Upper lobe of left lung (tissue), 6 donors: ENCODE data around the gene NBR1. TPM values are rescaled to one million over a fixed set of nuclear protein-coding genes. Genes with fewer than 3 reads are reported as not detected.
"Not testable (repeated sequence)": the region's sequence is repeated elsewhere in the genome, so short reads cannot be mapped to it uniquely, and the experiment has no call there.

Experiments used
- ATAC-seq, 2 donors: fragments of 200-7000 bp; cut with Tn5 transposase; one replicate each; pipeline ENCODE4 v1.9.1; 2022; ENCODE audit warnings: mild to moderate bottlenecking in 2 of 2, moderate library complexity in 2 of 2; ENCODE audit not compliant: low FRiP score in 2 of 2
- DNase-seq, 2 donors: peaks; one replicate each; pipeline ENCODE4 v3.0.0-alpha.2; 2019 to 2020
- H3K27ac ChIP-seq, 4 donors: fragments of 200-600 bp; sonication (generic); one replicate each; pipeline ENCODE4 v1.5.1; 2016 to 2019
- H3K27me3 ChIP-seq, 4 donors: fragments of 200-600 bp; sonication (generic); one replicate each; pipeline ENCODE4 v1.5.1; 2017 to 2019
- H3K36me3 ChIP-seq, 4 donors: fragments of 200-600 bp; sonication (generic); one replicate each; pipeline ENCODE4 v1.5.1; 2016 to 2019
- H3K4me1 ChIP-seq, 4 donors: fragments of 200-600 bp; sonication (generic); one replicate each; pipeline ENCODE4 v1.5.1; 2018 to 2019
- H3K4me3 ChIP-seq, 4 donors: fragments of 200-600 bp; sonication (generic); one replicate each; pipeline ENCODE4 v1.5.1; 2017 to 2019; ENCODE audit warnings: mild to moderate bottlenecking in 2 of 4, moderate library complexity in 1 of 4
- H3K9me3 ChIP-seq, 4 donors: fragments of 200-600 bp; sonication (generic); one replicate each; pipeline ENCODE4 v1.5.1; 2018 to 2019
- EP300 ChIP-seq, 4 donors: sonication (generic); formaldehyde crosslinking; IDR thresholded peaks; one replicate each; pipeline ENCODE4 v1.5.1; 2017; ENCODE audit warnings: antibody characterized with exemption in 4 of 4, control low read depth in 2 of 4
- POLR2A ChIP-seq, 4 donors: fragments of 450-650 bp; IDR thresholded peaks; one replicate each; pipeline ENCODE4 v1.5.1; 2016 to 2017; ENCODE audit warnings: antibody characterized with exemption in 4 of 4, mild to moderate bottlenecking in 2 of 4
- POLR2AphosphoS5 ChIP-seq, 2 donors: sonication (generic); formaldehyde crosslinking; IDR thresholded peaks; one replicate each; pipeline ENCODE4 v1.5.1; 2017; ENCODE audit warnings: antibody characterized with exemption in 2 of 2
- WGBS, 2 donors: methylation state at CpG; one replicate each; pipeline ENCODE4 v1.1.5; 2017 to 2018; 5-methylcytosine and 5-hydroxymethylcytosine counted together
- total RNA-seq, 6 donors: library from RNA; depleted of rRNA in 4 of 6; stranded (reverse); fragments of >200 nt in 4 of 6; gene quantifications; one replicate each; pipeline versions ENCODE4 v1.1.0 to v1.2.1, GENCODE V29; 2016 to 2021
- TF ChIP-seq, protein P1 (sequence below), 6 experiments: fragments of 450-650 bp in 4 of 6; fragments of 200-600 bp in 2 of 6; sonication (generic) in 2 of 6; IDR thresholded peaks; one replicate each; pipeline ENCODE4 v1.5.1; 2016 to 2019; ENCODE audit warnings: antibody characterized with exemption in 6 of 6
- donor health status: DM: no; HTN: no; CAD: no; lungs with moderate emphysema.
- donor health status: DM: no; HTN: yes; CAD: no; lungs with severe emphysema.

NBR1 gene
- total RNA-seq, 6 donors from 2014 or later = 52.4 to 95.5 (median 76.5) TPM

DNA sequence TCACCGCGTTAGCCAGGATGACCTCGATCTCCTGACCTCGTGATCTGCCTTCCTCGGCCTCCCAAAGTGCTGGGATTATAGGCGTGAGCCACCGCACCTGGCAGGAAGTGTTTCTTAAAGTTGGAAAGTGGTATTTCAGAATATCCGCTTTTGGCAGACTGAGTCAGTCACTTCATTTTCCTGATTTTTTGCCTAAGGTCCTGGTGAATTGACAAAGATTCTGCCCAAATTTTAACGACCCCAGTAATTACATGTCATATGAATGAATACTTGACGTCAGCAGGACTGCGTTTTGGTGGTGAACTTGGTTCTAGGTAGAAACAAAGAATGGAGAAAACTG is 41.4 kb upstream of the NBR1 start:
- Histone ChIP-seq H3K27ac (peak overlapping the region; percentile 55 to 82 (median 64)), H3K4me1 (peaks cover 20 to 40% (median 25%) of the 10 kb centered on the region in 4 donors), H3K4me3 (peak overlapping the region in 3 of 4 donors; percentile 20 to 37 (median 33)), H3K27me3 (no peaks in the 10 kb centered on the region), H3K36me3 (peaks cover 0 to 21% (median 9%) of the 10 kb centered on the region in 4 donors), H3K9me3 (no peaks in the 10 kb centered on the region)
- 35 to 39% methylated on average over 11 of the region's 11 CpGs for WGBS, 2 donors
- ATAC-seq (no peak), DNase-seq (no peak)
- TF ChIP-seq, protein P1, sequence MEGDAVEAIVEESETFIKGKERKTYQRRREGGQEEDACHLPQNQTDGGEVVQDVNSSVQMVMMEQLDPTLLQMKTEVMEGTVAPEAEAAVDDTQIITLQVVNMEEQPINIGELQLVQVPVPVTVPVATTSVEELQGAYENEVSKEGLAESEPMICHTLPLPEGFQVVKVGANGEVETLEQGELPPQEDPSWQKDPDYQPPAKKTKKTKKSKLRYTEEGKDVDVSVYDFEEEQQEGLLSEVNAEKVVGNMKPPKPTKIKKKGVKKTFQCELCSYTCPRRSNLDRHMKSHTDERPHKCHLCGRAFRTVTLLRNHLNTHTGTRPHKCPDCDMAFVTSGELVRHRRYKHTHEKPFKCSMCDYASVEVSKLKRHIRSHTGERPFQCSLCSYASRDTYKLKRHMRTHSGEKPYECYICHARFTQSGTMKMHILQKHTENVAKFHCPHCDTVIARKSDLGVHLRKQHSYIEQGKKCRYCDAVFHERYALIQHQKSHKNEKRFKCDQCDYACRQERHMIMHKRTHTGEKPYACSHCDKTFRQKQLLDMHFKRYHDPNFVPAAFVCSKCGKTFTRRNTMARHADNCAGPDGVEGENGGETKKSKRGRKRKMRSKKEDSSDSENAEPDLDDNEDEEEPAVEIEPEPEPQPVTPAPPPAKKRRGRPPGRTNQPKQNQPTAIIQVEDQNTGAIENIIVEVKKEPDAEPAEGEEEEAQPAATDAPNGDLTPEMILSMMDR (IDR thresholded peaks at IDR 0.05) = no peak
- TF ChIP-seq POLR2AphosphoS5 (IDR thresholded peaks at IDR 0.05) (no peak), EP300 (IDR thresholded peaks at IDR 0.05) (no peak), POLR2A (IDR thresholded peaks at IDR 0.05) (no peak)

DNA sequence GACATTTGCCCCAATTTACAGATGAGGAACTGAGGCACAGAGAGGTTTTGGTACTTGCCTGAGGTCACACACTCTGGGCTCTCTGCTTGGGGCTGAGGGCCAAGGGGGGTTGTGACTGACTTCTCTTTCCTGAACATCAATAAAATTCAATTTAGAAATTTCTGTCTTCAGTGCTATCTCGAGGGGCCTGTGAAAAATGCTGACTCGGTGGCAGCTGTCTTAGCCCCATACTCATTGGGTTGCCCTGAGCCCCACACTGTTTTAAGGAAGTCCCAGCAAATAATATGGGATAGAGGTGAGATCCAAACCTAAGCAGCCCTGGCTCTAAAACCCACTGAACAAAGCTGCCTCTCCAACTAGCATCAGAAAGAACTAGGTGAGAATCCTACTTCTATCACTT is 38.9 kb upstream of the NBR1 start:
- Histone ChIP-seq H3K27me3 (no peaks in the 10 kb centered on the region), H3K4me1 (peaks cover 8 to 20% (median 12%) of the 10 kb centered on the region in 4 donors), H3K27ac (no peak overlapping the region), H3K9me3 (no peaks in the 10 kb centered on the region), H3K36me3 (peaks cover 0 to 30% (median 19%) of the 10 kb centered on the region in 4 donors), H3K4me3 (no peak overlapping the region)
- DNase-seq = no peak
- 63 to 83% methylated on average over 2 of the region's 2 CpGs for WGBS, 2 donors
- TF ChIP-seq POLR2AphosphoS5 (IDR thresholded peaks at IDR 0.05) = no peak
- TF ChIP-seq, protein P1 (IDR thresholded peaks at IDR 0.05) = no peak
- no peak for TF ChIP-seq POLR2A (IDR thresholded peaks at IDR 0.05)
- no peak for TF ChIP-seq EP300 (IDR thresholded peaks at IDR 0.05)
- ATAC-seq = no peak

DNA sequence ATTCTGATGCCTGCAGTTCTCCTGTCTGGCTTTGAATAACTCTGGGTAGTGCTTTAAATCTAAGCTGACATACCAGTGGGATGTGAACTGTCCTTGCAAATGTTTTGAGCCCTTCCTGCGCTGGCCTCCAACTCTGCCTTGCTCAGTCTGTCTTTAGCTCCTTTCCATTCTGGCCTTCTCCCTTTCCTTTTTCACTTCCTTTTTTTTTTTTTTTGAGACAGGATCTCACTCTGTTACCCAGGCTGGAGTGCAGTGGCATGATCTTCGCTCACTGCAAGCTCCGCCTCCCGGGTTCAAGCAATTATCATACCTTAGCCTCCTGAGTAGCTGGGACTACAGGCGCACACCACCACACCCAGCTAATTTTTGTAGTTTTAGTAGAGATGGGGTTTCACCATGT is 37.6 kb upstream of the NBR1 start:
- H3K27ac ChIP-seq, H3K27me3 ChIP-seq, H3K9me3 ChIP-seq, H3K4me3 ChIP-seq, DNase-seq, ATAC-seq: not testable (repeated sequence)
- 96 to 98% methylated on average over 5 of the region's 5 CpGs for WGBS, 2 donors
- H3K36me3 ChIP-seq = peaks cover 0 to 30% (median 17%) of the 10 kb centered on the region in 4 donors
- peaks cover 8 to 16% (median 12%) of the 10 kb centered on the region in 4 donors for H3K4me1 ChIP-seq

DNA sequence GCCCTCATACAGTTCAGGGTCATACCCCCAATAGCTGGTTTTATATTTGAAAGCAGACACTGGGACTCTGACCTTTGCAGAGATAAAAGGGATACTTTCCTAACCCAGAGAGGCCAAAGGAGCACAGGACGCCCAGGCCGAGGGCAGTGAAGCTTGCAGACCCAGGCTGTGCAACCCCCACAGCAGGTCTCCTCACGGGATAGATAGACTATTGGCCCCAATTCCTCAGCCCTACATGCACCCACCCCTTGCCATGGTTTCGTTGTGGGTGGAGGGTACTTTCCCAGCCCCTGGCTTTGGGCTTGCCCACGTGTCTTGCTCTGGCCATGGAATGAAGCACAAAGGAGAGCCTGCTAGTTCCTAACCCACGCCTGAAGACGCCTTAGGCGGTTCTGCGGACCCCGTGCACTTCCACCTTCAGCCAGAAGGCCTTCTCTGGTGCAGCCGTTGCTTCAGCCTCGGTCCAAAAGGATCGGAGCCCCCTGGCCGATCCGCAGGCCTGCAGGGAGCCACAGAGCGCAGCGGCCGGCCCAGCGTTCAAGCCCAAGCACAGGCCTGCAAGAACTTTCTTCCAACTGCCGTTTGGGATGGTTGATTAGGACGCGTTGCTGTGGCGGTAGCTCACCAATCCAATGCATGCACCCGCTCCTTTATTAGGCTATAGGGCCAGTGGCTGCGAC is 36.1 kb upstream of the NBR1 start:
- Histone ChIP-seq H3K4me1 (peaks cover 0 to 2% (median under 1%) of the 10 kb centered on the region in 4 donors), H3K27me3 (no peaks in the 10 kb centered on the region), H3K36me3 (peaks cover 0 to 30% (median 17%) of the 10 kb centered on the region in 4 donors), H3K9me3 (no peaks in the 10 kb centered on the region), H3K27ac (no peak overlapping the region), H3K4me3 (no peak overlapping the region)
- DNase-seq (no peak), ATAC-seq (no peak)
- 97 to 99% methylated on average over 12 to 25 of the region's 25 CpGs for WGBS, 2 donors
- TF ChIP-seq POLR2A (IDR thresholded peaks at IDR 0.05) (no peak), EP300 (IDR thresholded peaks at IDR 0.05) (no peak), POLR2AphosphoS5 (IDR thresholded peaks at IDR 0.05) (no peak)
- TF ChIP-seq, protein P1 (IDR thresholded peaks at IDR 0.05) = no peak

DNA sequence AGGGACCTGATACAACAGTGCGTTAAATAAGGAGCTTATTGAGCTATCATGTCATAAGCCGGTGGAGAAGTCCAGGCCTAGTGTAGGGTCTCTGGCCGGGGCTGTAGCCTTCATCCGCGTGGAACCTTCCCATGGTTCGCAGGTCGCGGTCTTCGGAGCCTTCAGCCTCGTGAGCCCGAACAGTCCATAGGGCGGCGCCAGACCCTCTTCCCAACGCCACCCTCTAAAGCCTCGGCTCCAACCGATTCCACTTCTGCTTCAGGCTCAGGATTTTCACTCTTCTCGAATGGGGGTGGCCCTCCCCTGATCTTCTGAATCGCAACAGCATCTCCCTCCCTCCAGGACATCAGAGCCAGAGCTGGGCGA is 35.6 kb upstream of the NBR1 start:
- TF ChIP-seq POLR2A (IDR thresholded peaks at IDR 0.05) (no peak), EP300 (IDR thresholded peaks at IDR 0.05) (no peak), POLR2AphosphoS5 (IDR thresholded peaks at IDR 0.05) (no peak)
- TF ChIP-seq, protein P1 (IDR thresholded peaks at IDR 0.05) = no peak
- H3K27me3 ChIP-seq = no peaks in the 10 kb centered on the region
- 96 to 97% methylated on average over 19 of the region's 19 CpGs for WGBS, 2 donors

DNA sequence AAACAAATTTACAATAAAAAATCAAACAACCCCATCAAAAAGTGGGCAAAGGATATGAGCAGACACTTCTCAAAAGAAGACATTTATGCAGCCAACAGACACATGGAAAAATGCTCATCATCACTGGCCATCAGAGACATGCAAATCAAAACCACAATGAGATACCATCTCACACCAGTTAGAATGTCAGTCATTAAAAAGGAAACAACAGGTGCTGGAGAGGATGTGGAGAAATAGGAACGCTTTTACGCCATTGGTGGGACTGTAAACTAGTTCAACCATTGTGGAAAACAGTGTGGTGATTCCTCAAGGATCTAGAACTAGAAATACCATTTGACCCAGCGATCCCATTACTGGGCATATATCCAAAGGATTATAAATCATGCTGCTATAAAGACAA is 34.4 kb upstream of the NBR1 start:
- H3K27me3 ChIP-seq, H3K27ac ChIP-seq, H3K4me3 ChIP-seq, H3K4me1 ChIP-seq, H3K9me3 ChIP-seq, DNase-seq, ATAC-seq: not testable (repeated sequence)
- WGBS, 2 donors = 61 to 67% methylated on average over 3 of the region's 3 CpGs
- H3K36me3 ChIP-seq = peaks cover 0 to 33% (median 17%) of the 10 kb centered on the region in 4 donors

More for the DNA sequence above, 35.6 kb upstream of the NBR1 start:
- DNase-seq = no peak
- peaks cover 0 to 30% (median 17%) of the 10 kb centered on the region in 4 donors for H3K36me3 ChIP-seq
- H3K4me1 ChIP-seq = no peaks in the 10 kb centered on the region
- H3K9me3 ChIP-seq = no peaks in the 10 kb centered on the region
- H3K4me3 ChIP-seq = no peak overlapping the region
- H3K27ac ChIP-seq = no peak overlapping the region
- no peak for ATAC-seq

DNA sequence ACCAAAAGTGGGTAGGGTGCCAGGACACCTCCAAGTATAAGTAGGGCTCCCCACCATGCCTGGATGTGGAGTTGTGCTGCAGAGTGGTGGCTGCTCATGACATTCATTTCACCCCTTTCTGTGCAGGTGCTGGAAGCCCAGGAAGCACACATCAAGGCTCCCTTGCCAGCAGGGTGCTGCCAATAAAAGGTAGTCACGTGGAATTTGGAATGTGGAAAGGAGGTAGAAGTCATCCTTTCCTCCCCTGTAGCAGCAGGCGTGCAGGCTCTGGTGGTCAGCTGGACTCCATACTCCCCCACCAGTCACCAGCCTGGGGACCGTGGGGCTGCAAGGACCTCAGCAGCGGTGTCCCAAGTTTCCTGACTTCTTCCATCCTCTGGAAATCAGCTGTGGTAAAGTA is 32.5 kb upstream of the NBR1 start:
- not testable (repeated sequence) for DNase-seq, H3K4me3 ChIP-seq, ATAC-seq, H3K9me3 ChIP-seq, H3K27me3 ChIP-seq, H3K27ac ChIP-seq, H3K4me1 ChIP-seq
- peaks cover 0 to 23% (median 15%) of the 10 kb centered on the region in 4 donors for H3K36me3 ChIP-seq
- 90 to 95% methylated on average over 2 to 4 of the region's 4 CpGs for WGBS, 2 donors
